Urothelium cell line (cell line): ENCODE measurements around the gene KRT27.
"Not testable (repeated sequence)": the region's sequence is repeated elsewhere in the genome, so short reads cannot be mapped to it uniquely, and the experiment has no call there.

Experiments
- DNase-seq: peaks from one replicate; pipeline ENCODE4 v3.0.0; 2011; ENCODE audit warnings: low spot score, mixed read lengths
- FAIRE-seq: peaks from 2 replicates; lab custom pipeline; 2011; peaks lifted over from hg19 to GRCh38; lab: Jason Lieb, UNC

Gene KRT27, protein sequence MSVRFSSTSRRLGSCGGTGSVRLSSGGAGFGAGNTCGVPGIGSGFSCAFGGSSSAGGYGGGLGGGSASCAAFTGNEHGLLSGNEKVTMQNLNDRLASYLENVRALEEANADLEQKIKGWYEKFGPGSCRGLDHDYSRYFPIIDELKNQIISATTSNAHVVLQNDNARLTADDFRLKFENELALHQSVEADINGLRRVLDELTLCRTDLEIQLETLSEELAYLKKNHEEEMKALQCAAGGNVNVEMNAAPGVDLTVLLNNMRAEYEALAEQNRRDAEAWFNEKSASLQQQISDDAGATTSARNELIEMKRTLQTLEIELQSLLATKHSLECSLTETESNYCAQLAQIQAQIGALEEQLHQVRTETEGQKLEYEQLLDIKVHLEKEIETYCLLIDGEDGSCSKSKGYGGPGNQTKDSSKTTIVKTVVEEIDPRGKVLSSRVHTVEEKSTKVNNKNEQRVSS

GRCh38 chr17:40782450-40782849 lies at the start of gene KRT27:
Gene KRT27 (minus strand): TSS chr17:40782550. CDS start chr17:40782493, 57 bp downstream.
- no peak for FAIRE-seq
- DNase-seq = no peak

GRCh38 chr17:40830085-40830776 lies 47.9 kb upstream of the KRT27 start:
- FAIRE-seq (no peak), DNase-seq (no peak)

DNA sequence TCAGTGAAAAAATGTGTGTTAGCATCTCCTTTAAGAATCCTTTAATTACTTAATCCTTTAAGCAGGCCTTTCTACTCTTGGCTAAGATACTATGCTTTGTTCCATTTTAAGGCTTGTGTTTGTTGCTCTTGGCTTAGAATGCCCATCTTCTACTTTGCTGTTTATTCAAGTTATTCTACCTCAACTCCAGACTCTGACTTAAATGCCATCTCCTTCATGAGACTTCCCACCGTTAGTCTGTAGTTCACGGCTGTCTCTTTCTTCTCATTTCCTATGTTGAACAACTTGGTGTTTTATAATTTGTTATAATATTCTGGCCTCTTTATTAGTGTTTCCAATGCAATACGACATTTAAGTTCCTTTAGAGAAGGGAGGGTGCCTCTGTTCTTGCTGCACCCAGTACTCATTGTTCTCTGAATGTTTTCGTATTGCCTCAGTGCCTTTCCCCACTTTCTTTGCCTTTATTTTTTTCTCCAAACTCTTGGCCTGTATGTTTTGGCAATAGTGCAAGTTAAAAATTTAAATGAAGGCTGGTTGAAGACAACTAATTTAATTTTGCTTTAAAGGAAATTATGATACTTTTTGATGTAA lies 46.2 kb upstream of the KRT27 start:
- DNase-seq = no peak
- FAIRE-seq = no peak

DNA sequence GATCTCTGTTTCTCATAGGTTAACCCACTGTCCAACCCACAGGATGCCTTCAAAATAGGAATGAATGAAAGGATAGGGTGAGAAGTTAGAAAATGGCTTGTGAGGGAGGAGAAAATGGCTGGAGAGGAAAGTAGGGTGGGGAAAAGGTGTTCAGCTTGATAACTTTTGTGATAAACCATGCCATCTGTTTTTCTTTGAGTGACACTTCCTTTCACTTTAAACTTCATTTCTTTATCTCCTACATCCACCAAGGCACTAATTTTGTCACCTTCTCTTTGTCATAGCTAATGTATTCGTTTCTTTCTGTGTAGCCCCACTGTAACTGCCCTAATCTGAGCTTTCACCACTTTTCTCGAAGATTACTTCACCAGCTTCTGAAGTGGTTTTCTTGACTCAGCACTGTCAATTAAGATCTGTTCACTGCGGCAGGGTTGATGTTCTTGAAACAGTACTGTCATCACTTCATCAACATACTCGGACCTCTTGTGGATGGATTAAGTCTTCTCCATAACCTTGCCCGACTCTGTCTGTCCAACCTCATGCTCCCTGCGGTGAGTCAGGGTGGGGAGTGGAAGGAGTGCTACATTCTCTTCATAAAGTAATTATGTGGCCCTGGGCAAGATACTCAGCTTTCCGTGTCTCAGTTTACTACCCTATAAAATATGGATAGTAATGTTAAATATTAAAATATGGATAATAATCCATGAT lies 45.5 kb upstream of the KRT27 start:
- DNase-seq (no peak), FAIRE-seq (no peak)

GRCh38 chr17:40825599-40825998 lies 43.2 kb upstream of the KRT27 start:
- DNase-seq = no peak
- no peak for FAIRE-seq

DNA sequence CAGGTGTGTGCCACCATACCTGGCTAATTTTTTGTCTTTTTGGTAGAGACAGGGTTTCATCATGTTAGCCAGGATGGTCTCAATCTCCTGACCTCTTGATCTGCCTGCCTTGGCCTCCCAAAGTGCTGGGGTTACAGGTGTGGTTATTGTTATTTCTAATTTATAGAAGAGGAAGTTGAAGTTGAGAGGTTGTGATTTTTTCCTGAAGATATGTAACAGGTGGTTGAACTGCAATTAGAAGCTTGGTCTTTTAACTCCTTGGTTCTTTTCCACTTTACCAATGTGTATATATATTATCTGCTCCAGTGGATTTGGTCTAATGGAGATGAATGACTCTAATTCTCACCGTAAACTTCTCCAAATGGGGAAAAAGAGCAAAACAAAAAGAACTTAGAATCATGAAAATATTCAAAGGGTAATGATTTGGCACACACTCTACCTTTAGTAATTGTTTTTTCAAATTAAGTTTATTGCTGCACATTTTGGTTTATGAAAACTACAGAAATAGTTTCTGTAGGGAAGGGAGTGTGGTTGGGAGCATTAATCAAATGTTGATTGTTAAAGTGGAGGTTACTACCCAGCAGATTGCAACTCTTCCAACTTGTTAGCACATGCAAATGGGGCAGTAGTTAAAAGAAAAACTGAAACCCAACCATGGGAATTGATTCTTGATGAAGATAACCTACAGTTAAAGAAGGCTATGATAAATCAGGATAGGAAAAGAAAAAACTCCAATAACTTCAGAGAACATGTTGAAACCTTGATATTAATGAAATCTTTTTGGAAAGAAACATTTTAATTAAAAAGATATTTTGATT lies 41.9 kb upstream of the KRT27 start:
- no peak for DNase-seq
- no peak for FAIRE-seq

DNA sequence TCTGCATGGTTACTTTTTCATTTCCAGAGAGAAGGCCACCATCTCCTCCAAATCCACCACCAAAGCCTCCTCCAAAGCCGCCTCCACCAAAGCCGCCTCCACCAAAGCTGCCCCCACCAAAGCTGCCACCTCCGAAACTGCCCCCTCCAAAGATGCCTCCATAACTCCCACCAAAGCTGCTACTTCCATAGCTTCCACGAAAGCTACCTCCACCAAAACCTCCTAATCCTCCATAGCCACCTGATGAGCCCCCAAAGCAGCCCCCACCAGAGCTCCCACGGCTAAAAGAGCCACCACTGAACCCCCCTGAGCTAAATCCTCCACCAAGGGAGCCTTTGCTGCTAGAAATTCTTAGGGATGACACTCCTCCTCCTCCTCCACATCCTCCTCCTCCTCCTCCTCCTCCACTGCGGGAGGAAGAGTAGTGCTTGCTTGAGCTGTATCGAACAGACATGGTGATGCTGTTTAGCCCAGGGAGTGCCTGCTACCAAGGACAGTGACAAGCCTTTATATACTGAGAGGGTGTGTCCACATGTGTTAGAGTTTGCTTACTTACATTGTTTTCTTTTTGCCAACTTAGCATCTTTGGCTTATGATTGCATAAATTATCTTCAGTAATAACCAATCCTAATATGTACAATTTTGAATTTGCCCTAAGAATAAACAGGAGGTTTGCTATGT lies 39.9 kb upstream of the KRT27 start, which contains the start of gene KRT10:
TSS of gene KRT10 (minus strand) at position 483 of the 681 bp plus-strand sequence. CDS start at position 454, 29 bp downstream.
- no peak for DNase-seq
- FAIRE-seq = no peak

DNA sequence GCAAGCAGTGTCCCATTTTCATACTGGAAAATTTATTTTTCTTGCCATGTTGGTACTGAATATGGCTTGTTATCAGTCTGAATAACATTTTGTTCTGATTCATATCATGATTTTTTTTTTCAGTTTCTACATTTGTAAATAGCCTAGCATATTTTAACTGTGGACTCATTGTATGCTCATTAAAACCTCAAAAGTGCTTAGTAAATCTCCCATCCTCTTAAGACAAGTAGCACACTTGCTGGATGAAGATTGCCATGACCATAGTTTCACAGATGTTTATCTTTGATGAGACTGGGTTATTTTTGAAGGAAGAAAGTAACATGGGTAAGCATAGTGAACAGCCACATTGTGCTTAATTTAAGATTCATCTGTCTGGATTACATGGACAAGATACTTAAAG lies 39.2 kb upstream of the KRT27 start:
- no peak for FAIRE-seq

DNA sequence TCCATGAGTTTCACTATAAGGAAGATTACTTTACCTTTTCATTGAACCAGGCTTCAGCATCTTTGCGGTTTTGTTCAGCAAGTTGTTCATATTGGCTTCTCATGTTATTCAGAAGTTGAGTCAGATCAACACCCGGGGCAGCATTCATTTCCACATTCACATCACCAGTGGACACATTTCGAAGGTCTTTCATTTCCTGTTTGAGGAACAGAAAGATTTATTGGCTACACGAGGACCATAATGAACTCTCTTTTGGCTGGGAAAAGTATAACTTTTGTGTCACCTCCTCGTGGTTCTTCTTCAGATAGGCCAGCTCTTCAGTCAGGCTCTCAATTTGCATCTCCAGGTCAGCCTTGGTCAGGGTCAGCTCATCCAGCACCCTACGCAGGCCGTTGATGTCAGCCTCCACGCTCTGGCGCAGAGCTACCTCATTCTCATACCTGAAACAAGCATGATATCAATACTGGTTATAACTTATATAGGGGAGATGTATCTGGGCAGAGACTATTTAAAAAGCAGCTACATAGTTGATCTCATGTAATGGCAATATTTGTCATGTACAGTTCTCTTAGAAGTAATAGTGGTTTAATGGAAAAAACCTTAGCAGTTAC lies 38.0 kb upstream of the KRT27 start:
- DNase-seq (no peak), FAIRE-seq (no peak)

More for the DNA sequence above, 39.2 kb upstream of the KRT27 start:
- DNase-seq = no peak

- no peak for DNase-seq
- FAIRE-seq = no peak
These were observed 37.3 kb upstream of the KRT27 start for GRCh38 chr17:40819528-40820125.

GRCh38 chr17:40818733-40819527 lies 36.6 kb upstream of the KRT27 start:
- FAIRE-seq (no peak), DNase-seq (peak; percentile 90)

DNA sequence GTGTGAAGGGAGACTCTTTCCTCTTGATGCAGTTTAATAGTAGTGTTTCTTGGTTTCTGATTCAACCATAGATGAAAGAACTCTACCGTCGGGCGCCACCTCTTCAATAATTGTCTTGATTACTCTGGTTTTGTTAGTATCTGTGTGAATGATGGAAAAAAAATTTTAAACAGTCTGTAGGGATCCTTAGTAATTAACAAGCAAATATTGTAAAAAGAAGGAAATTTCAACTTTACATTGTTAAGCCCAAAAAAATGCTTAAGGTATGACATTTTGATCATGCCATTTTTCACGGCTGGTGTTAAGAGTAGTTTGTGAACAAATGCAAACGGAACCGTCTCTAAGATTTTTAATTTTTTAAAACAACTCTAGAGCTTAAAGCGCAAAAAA lies 36.0 kb upstream of the KRT27 start:
- no peak for DNase-seq
- FAIRE-seq = no peak

DNA sequence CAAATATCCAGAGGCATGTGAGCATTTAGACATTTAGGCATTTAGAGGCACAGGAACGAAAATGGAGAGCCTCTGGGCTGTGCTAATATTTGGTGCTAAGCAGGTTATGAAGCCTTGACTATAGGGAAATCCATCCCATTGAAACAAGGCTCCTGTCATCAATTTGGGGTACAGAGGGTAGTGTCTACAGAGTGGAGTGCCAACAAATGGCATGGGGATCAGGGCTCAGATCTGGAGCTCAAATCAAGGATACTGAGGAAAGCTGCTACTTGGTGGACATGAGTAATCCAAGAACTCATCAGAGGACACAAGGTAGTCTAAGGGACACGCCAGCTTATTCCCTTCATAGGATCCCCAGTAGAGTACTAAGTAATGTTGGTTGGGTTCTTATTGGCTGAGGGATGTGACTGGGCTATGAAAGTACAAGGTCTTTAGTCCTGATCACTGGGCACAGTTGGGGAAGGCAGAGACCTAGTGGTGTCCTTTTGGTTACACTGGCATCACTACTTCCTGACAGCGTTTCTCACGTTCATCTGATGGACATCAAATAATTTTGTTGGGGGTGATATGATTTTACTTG lies 34.8 kb upstream of the KRT27 start:
- FAIRE-seq = no peak
- no peak for DNase-seq

- FAIRE-seq (no peak), DNase-seq (no peak)
These were observed 34.2 kb upstream of the KRT27 start for GRCh38 chr17:40816569-40816968.

DNA sequence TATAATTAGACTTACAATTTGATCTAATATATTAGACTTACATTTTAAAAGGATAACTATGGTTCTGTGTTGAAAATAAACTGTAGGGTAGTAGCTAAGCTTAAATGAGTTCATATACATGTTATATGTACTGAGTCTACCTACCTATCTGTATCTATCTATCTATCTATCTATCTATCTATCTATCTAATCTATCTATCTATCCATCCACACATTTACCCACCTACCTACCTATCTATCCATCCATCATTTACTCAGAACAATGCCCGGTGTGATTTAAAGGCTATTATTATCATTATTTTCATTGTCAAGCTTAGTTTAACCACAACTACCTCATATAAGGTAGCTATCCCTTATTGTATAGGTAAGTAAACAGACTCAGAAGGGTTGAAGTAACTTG lies 33.0 kb upstream of the KRT27 start:
- FAIRE-seq = no peak
- DNase-seq = no peak

GRCh38 chr17:40814657-40815056 lies 32.3 kb upstream of the KRT27 start:
- not testable (repeated sequence) for FAIRE-seq, DNase-seq

GRCh38 chr17:40813804-40814203 lies 31.5 kb upstream of the KRT27 start:
- FAIRE-seq (no peak), DNase-seq (no peak)

- FAIRE-seq = no peak
- no peak for DNase-seq
These were observed 30.3 kb upstream of the KRT27 start for GRCh38 chr17:40812639-40813038.
